ENCODE measurements around the gene EDN2.
A peak's percentile ranks its signal among the peaks of the same experiment; 100 is the strongest.

EDN2 gene

GRCh38 chr1:41518471-41518870 is 34.0 kb upstream of the EDN2 start:
- no peak for DNase-seq (ENCODE audit: extremely low read depth in 1 of 2, low read depth in 1 of 2)

GRCh38 chr1:41517062-41517438 is 32.6 kb upstream of the EDN2 start:
- DNase-seq (ENCODE audit: extremely low read depth in 1 of 2, low read depth in 1 of 2), result no peak

- peak; percentile 35 to 55 for DNase-seq (ENCODE audit: extremely low read depth in 1 of 2, low read depth in 1 of 2)
Measured at GRCh38 chr1:41516168-41517061, 31.9 kb upstream of the EDN2 start.

GRCh38 chr1:41515778-41516167 is 31.3 kb upstream of the EDN2 start:
- no peak for DNase-seq (ENCODE audit: extremely low read depth in 1 of 2, low read depth in 1 of 2)

GRCh38 chr1:41515131-41515678 is 30.7 kb upstream of the EDN2 start:
- no peak for DNase-seq (ENCODE audit: extremely low read depth in 1 of 2, low read depth in 1 of 2)

- no peak for DNase-seq (ENCODE audit: extremely low read depth in 1 of 2, low read depth in 1 of 2)
Measured at GRCh38 chr1:41514381-41514780, 29.9 kb upstream of the EDN2 start.

DNA sequence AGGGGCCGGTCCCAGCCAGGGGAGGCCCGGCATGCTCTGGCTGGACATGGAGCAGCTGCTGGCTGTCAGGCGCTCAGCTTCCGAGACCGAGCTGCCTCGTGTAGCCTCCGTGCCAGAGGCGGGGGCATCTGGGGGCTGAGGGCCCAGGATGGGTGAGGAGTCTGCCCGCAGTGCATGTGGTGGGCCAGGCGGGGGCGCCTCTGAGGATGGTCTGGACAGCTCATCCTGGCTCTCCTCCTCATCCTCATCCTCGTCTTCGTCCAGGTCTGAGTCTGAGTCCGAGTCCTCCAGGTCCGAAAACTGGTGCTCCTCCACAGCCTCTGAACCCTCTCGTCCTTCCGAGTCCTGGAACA is 28.9 kb upstream of the EDN2 start:
- DNase-seq (ENCODE audit: extremely low read depth in 1 of 2, low read depth in 1 of 2), result no peak

DNA sequence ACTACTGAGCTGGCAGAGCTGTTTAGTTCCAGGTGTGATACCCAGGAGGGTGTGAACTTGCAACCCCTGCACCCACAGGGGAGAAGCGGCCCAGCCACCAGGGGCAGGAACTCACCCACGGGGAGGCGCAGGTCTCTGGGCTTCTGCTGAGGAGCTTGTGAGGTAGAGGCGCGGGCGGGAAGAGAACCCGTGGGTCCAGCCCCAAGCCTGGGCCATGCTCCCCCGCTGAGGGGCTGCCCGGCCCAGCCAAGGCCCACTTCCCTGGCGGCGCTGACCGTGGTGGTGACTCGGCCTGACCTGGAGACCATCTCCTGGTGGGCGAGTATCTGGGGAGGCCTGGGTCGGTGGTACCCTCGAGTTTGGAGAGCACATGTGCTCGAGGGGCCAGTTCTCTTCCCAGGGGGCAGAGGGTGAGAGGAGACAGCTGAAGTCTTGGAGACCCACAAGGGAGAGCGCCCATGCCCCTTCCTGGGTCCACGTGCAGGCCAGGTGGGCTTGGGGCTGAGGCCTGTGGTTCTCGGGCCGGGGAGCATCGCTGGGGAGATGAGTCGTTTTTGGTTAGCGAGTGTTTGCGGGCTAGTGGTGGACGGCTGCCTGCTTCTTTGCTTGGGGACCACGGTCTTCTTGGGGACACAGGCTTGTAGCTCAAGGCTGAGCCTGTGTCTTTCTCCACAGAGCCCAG is 28.4 kb upstream of the EDN2 start:
- no peak for DNase-seq (ENCODE audit: extremely low read depth in 1 of 2, low read depth in 1 of 2)

- no peak for DNase-seq (ENCODE audit: extremely low read depth in 1 of 2, low read depth in 1 of 2)
Measured at GRCh38 chr1:41511239-41511540, 26.7 kb upstream of the EDN2 start.

DNA sequence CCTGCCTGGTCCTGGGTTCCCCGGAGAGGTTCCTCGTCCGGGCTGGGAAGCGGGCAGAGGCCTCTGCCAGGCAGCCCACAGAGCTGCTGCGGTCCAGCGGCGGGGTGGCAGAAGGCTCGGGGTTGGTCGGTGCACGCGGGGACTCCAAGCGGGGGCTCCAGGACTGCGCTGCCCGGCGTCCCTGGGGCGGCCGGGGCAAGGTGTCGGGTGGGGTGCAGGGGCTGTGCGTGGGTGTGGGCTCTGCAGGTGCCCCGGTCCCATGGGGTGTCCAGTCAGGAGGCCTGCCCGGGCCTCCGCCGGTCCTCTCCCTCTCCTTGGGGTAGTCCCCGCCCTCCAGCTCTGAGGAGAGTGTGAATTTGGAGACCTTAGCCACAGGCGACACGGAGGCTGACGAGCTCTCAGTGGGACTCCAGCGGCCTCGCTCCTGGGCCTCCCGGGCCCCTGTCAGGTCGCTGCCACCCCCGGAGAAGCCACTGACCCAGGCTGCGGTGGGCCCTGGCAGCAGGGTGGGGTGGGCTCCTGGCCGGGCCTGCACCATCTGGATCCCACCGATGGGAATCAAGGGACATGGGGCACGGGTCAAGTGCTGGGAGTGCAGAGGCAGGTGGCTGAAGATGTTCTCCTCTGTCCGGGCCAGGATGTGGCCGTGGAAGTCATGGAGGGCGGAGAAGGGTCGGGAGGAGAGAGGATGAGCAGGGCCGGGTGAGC is 26.2 kb upstream of the EDN2 start:
- no peak for DNase-seq (ENCODE audit: extremely low read depth in 1 of 2, low read depth in 1 of 2)

- DNase-seq (ENCODE audit: extremely low read depth in 1 of 2, low read depth in 1 of 2), result no peak
Measured at GRCh38 chr1:41509270-41509671, 24.8 kb upstream of the EDN2 start.

DNA sequence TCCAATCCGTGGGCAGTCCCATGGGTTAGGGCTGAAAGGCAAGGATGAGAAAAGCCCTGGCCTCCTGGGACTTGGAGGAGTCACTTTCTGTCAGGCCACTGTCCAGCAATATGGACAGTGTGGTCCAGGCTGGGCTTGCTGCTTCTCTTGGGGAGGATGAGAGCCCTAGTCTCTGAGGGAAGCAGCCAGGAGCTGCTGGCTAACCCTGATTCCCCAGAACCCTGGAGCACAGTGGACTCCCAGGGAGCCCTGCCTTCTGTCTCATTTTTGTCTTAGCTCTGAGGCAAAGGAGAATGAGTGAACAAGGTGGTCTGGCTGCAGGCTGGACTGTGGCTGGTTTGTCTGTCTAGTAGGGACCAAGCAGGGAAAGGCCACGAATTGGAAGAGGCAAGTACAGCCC is 23.8 kb upstream of the EDN2 start:
- no peak for DNase-seq (ENCODE audit: extremely low read depth in 1 of 2, low read depth in 1 of 2)

DNA sequence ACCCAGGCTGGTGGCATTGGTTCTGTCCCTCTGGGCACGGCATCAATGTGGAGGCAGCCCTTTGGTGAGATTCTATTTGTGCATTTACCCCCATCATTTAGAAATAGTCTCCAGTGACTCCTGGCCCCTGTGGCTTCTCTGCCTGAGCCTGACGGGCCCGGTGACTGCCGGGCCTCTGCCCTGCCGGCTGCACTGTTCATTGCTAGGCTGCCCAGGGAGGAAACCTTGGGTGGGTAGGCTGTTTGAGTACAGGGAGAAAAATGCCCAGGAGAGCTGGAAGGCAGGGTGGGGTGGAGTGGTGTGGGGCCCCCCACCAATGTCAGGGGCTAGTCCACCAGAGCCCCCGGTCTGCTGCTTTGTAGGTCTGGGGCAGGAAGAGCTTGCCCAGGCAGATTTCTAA is 23.4 kb upstream of the EDN2 start:
- no peak for DNase-seq (ENCODE audit: extremely low read depth in 1 of 2, low read depth in 1 of 2)

DNA sequence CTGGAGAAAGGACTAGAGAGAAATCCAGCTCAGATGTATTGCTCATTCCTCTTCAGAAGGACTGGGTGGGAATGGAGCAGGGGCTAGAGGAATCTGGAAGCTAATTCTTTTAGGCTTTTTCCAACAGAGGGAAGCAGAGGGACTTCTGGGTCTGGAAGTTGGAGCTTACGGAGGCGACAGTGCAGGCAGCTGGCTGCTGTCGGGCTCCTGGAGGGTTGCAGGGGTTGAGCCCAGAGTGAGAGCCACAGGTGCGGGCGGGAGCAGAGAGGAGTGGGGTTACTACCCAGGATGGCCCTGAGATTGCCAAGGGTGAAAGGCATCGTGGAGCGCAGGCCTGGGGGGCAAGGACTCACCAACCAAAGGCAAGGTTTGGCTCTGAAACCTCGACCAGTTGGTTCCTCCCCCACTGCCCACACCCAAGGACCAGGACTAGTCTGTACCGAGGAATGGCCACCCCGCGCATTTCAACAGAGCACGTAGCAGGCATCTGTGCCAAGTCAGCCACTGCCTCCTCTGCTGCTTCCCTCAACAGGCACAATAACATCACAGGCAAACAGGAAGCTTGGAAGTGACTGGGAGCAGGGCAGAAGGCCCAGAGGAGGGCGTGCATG is 22.7 kb upstream of the EDN2 start:
- no peak for DNase-seq (ENCODE audit: extremely low read depth in 1 of 2, low read depth in 1 of 2)

DNA sequence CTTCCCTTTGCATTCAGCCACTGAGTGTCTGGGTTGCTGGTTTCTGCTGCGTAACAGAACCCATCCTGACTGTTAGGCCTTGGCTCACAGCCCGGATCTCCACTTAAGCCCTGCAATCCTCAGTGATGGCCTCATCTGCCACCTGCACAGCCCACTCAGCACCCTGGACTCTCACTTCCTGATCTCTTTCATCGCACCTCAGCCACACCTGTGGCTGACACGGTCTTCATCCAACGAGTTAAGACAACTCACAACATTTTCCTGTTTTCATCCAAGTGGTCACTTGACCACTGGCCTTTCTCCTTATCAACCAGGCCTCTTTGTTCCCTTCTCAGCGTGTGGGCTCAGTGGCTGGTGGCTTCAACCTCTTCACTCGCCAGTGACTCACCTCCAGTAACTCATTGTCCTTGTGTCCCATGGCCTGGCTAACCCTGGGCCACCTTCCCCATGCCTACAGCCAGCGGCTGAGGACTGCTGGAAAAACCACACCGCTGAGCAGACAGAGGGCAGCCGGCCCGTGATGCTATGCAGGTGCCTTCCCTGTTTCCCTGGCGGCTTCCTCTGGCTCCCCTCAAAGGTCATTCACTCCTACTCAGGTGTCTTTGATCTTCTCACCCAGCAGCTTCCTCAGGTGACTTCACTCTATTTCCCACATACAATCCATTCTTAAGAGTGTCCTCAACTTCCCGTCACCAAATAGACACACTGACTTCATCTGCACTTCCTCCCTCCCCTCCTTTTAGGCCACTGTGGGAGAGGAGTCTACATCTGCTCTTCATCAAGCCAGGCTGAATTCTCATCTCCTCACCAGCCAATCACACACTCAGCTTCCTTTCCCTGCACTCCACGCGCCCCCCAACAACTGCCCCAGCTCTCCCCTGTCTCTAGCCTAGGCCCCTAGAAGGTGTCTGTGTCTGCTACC is 19.9 kb upstream of the EDN2 start:
- DNase-seq (ENCODE audit: extremely low read depth in 1 of 2, low read depth in 1 of 2), result no peak

DNA sequence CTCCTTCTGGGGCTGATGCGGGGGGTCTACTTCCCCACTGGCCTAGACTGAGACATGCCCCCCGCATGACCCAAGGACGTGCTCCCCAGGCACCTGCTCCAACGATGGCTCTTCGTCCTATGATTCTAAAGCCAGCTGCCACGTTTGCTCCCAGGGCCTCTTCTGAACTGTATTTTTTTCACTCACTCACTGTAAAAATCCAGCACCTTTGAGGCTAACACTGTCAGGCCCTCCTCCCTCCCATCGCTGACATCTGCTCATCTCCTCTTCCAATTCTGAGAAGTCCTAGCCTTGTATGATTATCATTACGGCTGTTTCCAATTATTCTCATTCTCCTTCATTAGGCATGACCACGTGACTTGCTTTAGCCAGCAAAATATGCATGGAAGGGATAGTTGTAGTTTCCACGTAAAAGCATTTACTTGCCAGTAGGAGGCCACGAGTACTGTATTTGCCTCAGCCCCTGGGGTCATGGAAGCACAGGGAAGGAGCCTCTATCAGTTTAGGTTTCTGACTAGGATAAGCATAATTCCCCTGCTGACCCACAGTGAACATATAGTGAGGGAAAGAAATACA is 19.1 kb upstream of the EDN2 start:
- DNase-seq (ENCODE audit: extremely low read depth in 1 of 2, low read depth in 1 of 2), result no peak

GRCh38 chr1:41502912-41503311 is 18.4 kb upstream of the EDN2 start:
- DNase-seq (ENCODE audit: extremely low read depth in 1 of 2, low read depth in 1 of 2), result no peak

- no peak for DNase-seq (ENCODE audit: extremely low read depth in 1 of 2, low read depth in 1 of 2)
Measured at GRCh38 chr1:41501581-41501980, 17.1 kb upstream of the EDN2 start.

DNA sequence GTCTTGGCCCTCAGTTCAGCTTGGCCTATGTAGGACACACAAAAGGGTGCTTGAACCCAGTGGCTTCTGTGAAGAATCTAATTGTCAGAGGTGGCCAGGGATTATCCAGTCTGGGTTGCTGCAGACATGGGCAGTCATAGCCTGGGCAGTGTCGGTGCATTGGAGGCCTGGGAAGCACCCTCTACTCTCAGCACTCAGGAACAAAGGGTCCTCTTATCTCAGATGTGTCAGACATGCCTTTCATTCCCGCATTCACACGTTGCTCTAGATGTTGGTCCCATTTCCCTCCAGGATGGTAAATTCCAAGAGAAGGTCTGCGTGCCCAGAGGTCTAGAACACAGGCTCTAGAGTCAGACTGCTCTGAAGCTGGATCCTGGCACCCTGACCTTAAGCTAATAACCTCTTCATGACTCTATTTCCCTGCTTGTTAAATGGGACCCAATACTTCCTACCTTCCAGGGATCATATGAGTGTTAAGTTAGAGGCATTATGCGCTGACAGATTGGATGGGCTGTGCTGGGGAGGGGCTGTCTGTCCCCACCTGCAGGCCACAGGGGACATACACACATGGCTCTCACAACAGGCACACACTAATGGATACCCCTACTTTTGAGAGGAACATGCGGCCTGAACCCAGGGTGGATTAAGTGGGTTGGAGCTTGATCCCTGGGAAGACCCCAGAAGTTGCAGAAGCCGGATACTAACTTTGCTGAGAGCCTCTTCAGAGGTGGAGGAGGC is 16.5 kb upstream of the EDN2 start:
- DNase-seq (ENCODE audit: extremely low read depth in 1 of 2, low read depth in 1 of 2), result no peak
